GM19324 (cell line): ENCODE measurements around the gene TPM1.

Experiments used
- ATAC-seq: cut with Tn5 transposase; IDR thresholded peaks from one replicate; pipeline ENCODE4 v1.9.1; 2021; ENCODE audit warnings: mild to moderate bottlenecking, moderate library complexity; ENCODE audit not compliant: unreplicated experiment, low FRiP score

Gene TPM1

DNA sequence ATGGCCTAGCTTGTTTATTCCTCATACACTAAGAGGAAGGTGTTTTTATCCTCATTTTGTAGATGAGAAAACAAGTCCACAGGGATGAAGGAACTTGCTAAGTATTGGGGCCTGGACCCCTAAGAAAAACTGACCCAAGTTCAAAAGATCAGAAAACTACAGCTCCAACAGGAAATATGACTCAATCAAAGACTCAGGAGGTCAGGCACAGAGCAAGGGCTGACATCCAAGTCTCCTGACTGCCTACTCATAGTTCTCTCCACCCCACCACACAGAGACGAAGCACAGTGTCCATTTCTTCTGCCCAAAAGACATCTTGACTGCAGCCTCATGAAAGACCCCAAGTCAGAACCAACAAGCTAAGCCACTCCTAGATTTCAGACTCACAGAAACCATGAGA lies 26.9 kb upstream of the TPM1 start:
- ATAC-seq = no peak

DNA sequence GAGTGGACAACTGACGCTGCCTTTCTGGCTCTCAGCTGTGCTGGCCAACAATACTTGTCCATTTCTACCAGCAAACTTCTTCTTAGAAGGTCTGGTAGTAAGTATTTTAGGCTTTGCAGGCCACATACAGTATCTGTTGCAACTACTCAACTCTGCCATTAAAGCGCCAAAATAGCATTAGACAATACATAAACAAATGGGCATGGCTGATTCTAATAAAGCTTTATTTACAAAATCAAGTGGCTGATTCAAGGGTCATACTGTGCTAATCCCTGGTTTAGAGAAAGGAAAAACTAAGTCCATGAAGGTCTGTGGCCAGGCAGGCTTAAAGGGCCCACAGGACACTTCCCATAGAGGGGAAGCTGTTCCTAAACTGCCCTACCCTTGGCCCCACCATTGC lies 26.3 kb upstream of the TPM1 start:
- ATAC-seq = no peak

DNA sequence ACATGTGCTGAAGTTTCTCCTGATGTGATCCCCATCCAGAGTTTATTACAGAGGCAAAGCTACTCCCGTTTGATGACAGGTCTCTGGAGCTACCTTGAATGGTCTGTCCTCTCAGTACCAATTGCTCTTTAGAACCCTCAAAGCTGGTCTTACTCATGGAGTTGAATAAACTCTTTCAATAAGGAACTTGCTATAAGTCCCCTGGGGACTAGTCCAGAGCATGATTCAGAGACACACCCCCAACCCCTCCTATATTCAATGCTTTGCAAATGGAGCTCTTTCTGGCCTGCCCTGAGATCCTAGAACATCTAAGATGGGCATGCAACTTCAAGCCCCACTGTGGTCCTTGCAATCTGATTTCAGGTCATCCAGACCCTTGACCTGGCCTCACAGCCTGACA lies 23.9 kb upstream of the TPM1 start:
- ATAC-seq = no peak

DNA sequence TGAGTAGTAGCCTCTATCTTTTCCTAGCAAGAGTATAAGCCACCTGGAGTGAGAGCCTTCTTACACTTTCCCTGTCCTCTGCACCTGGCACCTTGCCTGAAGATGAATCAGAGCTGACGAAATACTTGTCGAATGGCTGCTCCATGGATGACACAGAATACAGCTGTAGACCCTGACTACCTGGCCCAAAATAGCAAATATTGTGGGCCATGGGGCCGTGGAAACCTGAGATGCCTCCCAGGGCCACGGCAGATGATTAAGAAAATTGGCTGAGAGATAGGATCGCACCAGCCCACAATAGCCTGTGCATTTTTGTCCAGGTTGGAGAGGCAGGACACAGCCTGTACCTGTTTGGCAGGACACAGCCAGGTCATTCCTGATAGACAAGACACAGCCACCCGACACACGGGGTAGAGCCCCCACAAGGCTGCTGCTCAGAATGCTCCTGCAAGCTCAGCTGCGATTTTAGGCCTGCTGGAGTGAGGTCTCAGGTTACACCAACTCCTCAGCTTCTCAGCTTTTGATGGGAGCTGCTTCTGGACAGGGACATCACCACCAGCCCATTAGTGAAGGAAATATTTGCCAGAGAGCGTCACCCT lies 22.9 kb upstream of the TPM1 start:
- no peak for ATAC-seq

DNA sequence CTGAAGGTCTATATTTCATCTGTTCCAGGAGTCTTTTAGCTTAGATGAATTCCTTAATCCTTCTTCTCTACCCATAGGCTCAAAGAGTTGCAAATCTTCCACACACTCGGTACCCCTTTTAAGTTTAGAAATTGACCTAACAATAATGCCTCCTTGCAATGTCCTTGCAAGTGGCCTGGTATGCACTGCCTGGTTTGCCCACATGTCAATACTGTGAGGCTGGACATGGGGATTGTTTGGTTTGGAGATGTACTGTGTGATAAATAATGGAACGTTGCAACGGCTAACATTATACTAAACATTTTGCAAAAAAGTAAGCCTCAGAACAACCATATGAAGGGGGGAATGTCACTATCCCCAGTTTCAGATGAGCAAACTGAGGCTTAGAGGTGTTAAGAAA lies 22.4 kb upstream of the TPM1 start:
- ATAC-seq = no peak

DNA sequence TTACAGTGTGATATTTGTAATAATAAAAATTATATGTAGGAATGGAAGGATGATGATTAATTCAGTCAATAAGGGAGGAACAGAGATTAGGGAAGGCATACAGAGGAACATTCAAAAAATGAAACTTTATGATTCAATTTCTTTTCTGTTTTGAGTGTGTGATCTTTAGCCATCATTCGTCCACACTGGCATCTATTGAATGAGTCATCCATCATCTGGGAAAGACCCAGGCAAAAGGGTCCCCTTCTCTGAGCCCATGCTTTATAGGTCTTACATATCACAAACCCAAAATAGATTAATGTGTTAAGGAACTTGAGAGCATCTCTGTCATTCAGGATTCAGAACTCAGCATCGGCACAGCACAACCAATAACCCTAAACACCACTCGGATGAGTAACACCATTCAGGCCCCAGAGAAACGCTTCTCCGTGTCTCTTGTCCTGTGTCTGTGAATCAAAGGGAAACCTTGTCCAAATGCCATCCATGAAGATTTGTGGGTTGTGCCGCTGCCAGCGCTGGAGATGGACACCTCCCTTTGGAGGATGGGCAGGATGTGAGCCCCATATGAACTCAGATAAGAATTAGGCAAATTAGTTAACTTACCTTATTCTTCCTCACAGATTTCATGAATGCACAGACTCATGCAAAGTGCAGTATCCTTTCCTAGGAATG lies 21.7 kb upstream of the TPM1 start:
- no peak for ATAC-seq

DNA sequence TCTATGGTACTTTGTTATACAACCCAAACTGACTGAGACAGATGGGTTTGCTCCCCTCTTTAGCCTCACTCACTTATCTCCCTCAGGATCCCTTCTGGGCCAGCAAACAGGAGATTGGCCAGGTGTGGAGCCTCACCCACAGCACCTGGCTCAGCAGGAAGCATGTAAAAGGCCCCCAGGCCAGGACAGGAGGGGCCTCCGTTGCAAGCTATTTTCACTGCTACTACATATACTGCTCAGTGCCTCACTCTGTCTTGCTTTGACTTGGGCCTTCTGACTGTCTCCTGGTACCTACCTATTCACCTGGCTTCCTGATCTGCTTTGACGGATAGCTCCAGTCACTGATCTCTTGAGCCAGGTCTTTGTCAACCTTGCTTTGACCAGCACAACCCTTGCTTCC lies 20.4 kb upstream of the TPM1 start:
- no peak for ATAC-seq

DNA sequence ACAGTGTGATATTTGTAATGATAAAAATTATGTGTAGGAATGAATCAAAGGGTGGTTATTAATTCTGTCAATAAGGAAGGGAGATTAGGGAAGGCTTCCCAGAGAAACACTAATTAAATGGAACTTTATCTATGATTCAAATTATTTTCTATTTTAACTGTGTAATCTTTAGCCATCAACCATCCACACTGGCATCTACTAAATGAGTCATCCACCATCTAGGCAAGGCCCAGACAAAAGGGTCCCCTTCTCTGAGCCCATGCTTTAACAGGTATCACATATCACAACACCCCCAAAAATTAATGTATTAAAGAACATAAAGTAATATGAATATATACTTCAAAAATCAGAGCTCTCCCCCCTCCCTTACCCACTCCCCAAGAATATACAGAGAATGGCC lies 19.9 kb upstream of the TPM1 start:
- ATAC-seq = no peak

DNA sequence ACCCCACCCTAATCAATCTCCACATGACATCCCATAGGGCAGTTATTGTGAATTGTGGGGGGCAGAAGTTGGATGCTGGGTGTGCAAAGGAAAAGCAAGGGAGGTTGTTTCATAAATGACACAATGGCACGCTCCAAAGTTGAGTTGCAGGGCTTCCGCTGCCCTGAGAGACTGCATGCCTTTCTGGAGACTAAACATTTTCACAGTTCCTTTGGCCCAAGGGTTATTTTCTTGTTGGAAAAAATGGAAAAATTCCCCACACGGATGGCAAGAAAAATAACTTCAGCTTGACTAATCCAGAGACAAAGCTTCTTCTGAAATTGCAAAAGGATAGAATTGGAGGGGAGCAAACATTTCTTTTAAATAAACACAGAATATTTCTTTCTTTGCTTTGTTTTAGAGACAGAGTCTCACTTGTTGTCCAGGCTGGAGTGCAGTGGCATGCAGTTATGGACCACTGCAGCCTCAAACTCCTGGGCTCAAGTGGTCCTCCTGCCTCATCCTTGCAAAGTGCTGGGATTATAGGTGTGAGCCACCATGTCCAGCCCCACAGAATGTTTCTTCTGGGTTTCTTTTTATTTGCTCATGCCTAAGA lies 19.1 kb upstream of the TPM1 start:
- no peak for ATAC-seq

DNA sequence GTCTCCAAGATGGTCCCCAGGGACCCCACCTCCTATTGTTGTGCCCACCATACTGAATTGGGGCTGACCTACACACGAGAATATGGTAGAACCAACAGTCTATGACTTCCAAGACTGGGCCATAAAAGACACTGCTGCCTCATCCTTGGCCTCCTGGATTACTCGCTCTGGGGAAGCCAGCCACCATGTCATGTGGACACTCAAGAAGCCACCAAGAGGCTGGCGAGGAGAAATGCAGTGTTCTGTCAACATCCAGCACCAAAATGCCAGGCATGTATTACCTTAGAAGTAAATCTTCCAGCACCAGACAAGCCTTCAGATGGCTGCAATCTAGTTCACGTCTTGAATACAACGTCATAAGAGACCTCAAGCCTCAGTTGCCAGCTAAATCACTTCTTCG lies 17.1 kb upstream of the TPM1 start:
- no peak for ATAC-seq

DNA sequence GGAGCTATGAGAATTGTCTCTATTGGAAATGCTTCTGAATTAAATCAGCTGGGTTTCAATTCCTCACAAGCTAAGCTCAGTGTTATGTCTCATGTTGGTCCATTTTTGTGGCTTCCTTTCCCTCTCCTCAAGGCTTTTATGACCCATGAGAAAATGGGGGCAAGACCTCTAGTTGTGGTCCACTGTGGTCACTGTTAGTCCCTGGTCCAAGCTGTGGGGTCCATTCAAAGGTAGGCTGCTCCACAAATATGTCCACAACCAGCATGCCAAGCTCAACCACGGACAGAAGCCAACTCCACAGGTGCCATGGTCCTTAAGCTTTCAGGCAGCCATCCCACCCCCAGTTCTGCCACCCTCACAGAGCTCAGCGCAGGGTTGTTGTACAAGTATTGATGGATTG lies 14.9 kb upstream of the TPM1 start:
- ATAC-seq = no peak

DNA sequence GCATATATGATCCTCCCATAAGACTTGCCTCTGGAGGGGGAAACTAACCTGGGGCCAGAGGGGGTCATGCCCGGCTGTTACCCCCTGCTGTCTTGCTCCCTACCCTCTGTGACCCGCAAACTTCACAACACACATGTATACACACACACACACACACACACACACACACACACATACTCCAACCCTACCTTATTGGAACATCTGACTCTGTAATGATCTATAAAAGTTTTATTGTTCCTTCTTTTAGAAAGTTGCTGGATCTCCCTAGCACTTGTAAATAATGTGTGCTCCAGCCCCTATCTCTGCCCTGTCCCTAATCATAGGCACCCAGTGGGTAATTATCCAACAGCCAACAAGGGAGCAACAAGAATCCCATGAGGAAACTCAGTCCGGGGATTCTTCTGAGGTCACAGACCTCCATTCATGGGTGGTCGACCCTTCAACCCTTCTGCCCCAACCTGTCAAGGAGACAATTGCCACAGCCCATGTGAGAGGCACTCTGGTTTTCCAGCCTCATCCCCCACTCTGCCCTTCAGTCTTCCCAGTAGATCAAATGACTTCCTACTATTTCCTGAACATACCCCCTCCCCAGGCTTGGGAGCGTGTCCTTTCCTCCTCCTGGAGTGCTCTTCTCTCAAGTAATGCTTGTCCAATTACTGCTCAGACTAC lies 14.0 kb upstream of the TPM1 start:
- ATAC-seq = no peak

DNA sequence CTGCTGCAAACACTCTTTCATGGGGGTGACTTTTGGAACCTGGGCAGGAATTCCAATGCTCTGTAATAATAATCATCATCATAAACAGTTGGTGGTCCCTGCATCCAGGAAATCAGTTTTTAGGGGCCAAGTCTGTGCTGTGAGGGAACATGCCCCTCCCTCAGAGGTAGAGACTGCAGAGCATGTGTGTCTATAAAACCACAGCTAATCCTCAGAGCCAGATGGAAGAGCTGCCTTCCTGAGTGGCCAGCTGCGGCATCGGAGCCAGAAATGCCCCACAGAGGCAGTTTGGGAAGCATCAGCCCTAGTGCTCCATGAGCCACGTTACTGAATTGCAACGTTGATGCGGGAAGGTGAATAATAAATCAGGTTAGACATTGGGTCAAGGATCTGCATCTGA lies 12.9 kb upstream of the TPM1 start:
- no peak for ATAC-seq

DNA sequence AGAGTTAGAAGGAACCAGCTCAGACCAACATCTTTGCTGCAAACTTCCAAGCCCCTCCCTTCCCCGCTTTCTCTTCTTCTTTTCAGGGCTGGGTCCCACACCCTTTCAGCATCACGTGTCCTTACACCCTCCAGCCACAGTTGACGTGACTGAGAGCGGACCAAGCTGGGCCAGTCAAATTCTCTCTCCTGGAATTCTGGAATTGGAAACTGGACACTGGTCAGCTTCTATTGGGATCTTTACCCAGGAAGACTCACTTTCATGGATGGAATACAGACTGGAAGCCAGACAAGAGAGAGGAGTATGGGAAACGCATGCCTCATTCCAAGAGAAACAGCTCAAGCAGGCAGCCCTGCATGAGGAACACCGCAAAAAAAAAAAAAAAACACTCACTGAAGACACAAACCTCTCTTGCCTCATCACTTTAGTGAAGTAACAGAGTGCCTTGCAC lies 12.4 kb upstream of the TPM1 start:
- ATAC-seq = no peak

DNA sequence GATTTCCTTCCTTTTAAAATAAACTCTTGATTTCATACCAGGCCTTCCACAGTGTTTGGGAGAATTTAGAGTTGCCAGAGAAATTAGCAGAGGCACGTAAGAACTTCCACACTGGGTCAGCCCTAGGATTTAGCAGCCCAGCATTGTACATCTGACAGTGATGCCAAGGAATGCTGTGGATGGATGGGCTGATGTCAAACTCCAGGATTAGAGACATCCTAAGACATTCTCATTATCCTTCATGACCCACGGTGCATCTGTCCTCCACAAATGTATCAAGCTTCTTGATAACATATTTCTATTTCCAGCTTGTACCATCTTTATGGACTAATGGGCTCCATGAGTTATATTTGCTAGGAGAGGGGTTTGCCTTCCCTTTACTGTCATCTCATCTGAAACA lies 8.0 kb upstream of the TPM1 start:
- no peak for ATAC-seq

DNA sequence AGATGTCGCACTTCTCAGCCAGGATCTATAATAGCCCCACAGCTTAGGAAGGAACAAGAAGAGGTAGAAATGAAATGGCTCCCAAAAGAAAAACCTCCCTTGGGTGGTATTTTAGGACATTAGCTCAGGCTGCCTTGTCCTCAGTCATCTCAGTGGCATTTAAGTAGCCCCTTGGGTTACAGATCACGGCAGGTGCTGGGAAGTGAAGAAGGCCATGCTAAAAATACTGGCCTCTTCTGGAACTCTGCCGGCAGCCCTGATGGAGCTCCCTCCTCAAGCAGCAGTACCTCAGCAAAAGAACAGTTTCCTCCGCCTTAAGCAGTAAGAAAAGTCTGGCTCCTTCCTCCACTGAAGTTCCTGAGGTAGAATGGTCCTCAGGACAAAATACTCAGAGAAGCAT lies 7.3 kb upstream of the TPM1 start:
- ATAC-seq = no peak

DNA sequence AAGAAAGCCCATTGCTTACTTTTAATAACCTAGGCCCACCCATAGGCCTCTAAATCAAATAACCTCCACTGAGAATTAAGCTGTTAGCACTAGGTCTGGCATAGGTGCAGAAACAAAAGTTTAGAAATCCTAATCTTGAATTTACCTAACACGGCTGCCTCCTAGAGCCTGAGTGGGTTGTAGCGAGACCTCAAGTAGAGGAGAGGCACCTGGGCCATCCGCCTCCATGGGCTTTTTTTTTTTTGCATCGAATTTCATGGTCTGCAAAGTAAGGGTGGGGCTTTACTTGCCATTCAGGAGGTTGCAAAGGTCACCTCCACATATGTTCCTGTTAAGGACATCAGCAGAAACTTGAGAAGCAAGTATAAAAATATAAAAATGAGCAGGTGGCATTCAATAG lies 6.6 kb upstream of the TPM1 start:
- no peak for ATAC-seq

DNA sequence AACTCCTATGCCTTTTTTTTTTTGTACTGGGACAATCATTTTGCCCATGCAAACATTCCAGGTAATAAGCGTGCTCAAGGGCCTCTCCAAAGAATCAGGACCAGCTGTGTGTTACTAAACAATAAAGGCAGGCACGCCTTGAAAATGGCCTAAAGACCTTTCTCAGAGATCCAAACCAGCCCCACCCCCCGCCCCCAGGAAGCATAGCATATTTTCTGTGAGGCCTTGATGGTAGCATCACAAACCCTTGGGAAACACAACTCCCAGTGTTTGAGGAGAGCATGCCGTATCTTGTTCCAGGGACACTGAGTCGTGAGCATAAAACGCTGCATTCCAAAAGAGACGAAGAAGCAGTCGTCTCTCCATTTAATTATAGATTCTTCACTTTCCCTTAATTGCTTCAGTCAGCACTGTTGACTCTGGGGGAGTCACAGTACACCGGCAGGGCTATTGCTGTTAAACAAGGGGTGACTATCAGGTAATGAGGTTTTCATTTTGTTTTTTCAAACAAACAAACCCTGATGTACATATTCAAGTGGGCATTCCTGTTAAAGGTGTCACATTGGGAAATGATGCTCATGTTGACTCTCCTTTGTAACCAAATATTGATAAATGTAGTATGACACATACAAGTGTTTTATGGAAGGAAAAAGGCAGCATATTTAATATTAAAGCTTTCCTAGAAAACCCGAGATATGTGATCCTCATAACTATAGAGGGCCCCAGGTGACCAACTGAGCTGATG lies 4.4 kb upstream of the TPM1 start:
- ATAC-seq = no peak

DNA sequence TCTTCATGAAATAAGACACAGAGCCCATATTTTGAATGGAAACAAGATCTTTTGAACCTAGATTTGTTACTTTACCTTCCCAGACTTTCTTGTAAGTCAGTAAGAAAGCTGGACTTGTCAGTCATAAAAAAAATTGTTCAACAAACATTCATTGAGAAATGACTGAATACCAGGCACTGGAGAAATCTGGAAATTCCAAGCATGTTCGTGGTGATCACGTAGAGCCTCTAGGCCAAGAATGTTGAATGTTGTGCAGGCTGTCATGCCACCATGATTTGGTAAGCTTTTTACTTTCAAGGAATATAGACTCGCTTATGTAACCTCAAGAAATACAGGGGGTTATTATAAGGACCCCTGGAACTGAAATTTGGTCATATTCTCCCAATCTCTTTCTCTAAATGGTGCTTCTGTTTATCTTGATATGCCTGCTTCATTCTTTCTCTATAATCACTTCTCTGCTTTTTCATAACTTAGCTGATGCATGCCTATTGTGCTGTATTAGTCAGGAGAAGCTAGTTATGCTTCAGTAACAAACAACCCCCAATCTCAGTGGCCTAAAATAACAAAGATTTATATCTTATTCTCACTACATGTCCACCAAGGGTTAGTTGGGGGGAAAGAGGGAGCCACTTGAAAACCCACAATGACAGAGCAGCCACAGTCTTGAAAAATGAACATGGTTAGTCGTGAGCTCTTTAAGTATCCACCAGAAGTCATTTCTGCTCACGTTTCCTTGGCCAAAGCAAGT lies 3.4 kb upstream of the TPM1 start:
- ATAC-seq = no peak

DNA sequence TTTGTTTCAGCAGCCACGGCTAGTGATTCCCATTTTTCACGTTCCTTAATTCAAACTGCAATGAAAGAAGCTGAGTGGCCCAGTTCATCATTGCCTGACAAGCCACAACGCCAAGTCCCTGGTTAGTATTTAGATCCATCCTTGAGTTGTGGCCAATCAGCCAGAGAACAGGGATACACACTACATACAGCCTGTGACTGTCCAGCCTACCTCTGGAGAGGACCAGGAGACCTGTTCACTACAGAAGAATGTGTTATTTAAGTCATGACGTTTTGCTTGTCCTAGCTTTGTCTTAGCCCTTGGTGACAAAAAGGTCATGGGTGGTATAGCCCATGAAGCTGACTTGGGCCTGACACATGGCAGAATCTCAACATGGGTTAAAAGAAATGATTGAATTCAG lies 2.7 kb upstream of the TPM1 start:
- ATAC-seq = no peak
